Measurements from ENCODE around the gene ANO3.

GRCh38 chr11:26706181-26706580 is 374.3 kb downstream of the ANO3 start:
- TF ChIP-seq, protein P1, sequence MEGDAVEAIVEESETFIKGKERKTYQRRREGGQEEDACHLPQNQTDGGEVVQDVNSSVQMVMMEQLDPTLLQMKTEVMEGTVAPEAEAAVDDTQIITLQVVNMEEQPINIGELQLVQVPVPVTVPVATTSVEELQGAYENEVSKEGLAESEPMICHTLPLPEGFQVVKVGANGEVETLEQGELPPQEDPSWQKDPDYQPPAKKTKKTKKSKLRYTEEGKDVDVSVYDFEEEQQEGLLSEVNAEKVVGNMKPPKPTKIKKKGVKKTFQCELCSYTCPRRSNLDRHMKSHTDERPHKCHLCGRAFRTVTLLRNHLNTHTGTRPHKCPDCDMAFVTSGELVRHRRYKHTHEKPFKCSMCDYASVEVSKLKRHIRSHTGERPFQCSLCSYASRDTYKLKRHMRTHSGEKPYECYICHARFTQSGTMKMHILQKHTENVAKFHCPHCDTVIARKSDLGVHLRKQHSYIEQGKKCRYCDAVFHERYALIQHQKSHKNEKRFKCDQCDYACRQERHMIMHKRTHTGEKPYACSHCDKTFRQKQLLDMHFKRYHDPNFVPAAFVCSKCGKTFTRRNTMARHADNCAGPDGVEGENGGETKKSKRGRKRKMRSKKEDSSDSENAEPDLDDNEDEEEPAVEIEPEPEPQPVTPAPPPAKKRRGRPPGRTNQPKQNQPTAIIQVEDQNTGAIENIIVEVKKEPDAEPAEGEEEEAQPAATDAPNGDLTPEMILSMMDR (IDR thresholded peaks at IDR 0.05): no peak
- no peak for TF ChIP-seq POLR2A (IDR thresholded peaks at IDR 0.05)

Data from thyroid gland (tissue), 4 donors.